CD4-positive, alpha-beta T cell treated with Interferon gamma for 1 hour (primary cell): ENCODE data around the gene NCBP1.

Experiments used
- DNase-seq: peaks from one replicate; pipeline ENCODE4 v3.0.0-alpha.2; 2020

The NCBP1 gene

GRCh38 chr9:97721396-97721795 lies 87.8 kb downstream of the NCBP1 start:
- DNase-seq: no peak

DNA sequence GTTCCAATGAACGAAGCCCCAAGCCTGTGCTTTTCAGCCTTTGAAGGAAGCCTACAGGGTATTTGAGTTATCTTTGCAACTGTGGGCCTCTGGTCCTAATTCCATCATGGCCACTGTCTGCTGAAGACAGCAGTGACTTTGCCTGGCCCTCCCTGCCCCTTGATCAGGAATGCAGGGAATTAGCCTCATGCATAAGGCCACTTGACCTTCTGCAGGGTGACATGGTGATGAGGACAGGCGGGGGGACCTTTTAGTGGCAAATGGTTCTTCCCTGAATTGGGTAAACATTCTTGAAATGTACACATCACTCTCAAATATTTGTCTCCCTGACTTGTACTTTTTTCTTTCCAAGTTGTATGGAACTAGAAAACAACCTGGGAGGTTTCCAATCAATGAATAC lies 88.7 kb downstream of the NCBP1 start:
- DNase-seq: no peak
